ENCODE results near the gene SPINK9. TPM values are rescaled to one million over a fixed set of nuclear protein-coding genes. Genes with fewer than 3 reads are reported as not detected.

SPINK9 gene
- total and polyA plus RNA-seq, 5 experiments from 2014 or later = not detected

- H3K36me3 Mint-ChIP-seq = peaks cover 17 to 19% (median 18%) of the 10 kb centered on the region in 3 donors
- H3K4me1 Mint-ChIP-seq = peaks cover 0 to 11% (median 10%) of the 10 kb centered on the region in 4 donors
- DNase-seq (no peak), ATAC-seq (no peak)
- no peaks in the 10 kb centered on the region for H3K27me3 Mint-ChIP-seq
- H3K4me3 Mint-ChIP-seq = no peak overlapping the region
- POLR2A ChIA-PET = no interaction called here
- peaks cover 0 to 10% (median 2%) of the 10 kb centered on the region in 9 donors for H3K9me3 Mint-ChIP-seq
- no peak overlapping the region for H3K27ac Mint-ChIP-seq
Measured at GRCh38 chr5:148376198-148376597, 40.8 kb downstream of the SPINK9 start.

DNA sequence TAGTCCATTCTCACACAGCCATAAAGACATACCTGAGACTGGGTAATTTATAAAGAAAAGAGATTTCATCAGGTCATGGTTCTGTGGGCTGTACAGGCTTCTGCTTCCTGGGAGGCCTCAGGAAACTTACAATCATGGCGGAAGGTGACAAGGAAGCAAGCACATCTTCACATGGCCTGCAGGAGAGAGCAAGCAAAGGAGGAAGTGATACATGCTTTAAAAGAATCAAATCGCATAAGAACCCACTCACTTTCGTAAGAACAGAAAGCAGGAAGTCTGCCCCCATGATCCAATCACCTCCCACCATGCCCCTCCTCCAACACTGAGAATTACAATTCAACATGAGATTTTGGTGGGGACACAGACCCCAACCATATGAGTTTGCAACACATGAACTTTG is 43.3 kb downstream of the SPINK9 start:
- Mint-ChIP-seq H3K9me3 (peaks cover 0 to 10% (median 2%) of the 10 kb centered on the region in 9 donors), H3K27ac (no peak overlapping the region), H3K36me3 (peaks cover 10 to 17% (median 13%) of the 10 kb centered on the region in 3 donors), H3K4me3 (no peak overlapping the region), H3K27me3 (no peaks in the 10 kb centered on the region), H3K4me1 (peaks cover 10 to 23% (median 18%) of the 10 kb centered on the region in 4 donors)
- POLR2A ChIA-PET = no interaction called here
- ATAC-seq = no peak
- no peak for DNase-seq

- POLR2A ChIA-PET = no interaction called here
- no peak for ATAC-seq
- Mint-ChIP-seq H3K27me3 (no peaks in the 10 kb centered on the region), H3K4me3 (no peak overlapping the region), H3K36me3 (peaks cover 10 to 17% (median 13%) of the 10 kb centered on the region in 3 donors), H3K4me1 (peaks cover 15 to 29% (median 22%) of the 10 kb centered on the region in 4 donors), H3K9me3 (peaks cover 0 to 10% (median 2%) of the 10 kb centered on the region in 9 donors), H3K27ac (peak overlapping the region in 2 of 10 donors; percentile 10 to 39)
- no peak for DNase-seq
Measured at GRCh38 chr5:148379340-148379739, 44.0 kb downstream of the SPINK9 start.

GRCh38 chr5:148381906-148382305 is 46.5 kb downstream of the SPINK9 start:
- Mint-ChIP-seq H3K9me3 (peaks cover 0 to 10% (median 2%) of the 10 kb centered on the region in 9 donors), H3K27me3 (no peaks in the 10 kb centered on the region), H3K36me3 (peaks cover 13 to 18% (median 17%) of the 10 kb centered on the region in 3 donors), H3K27ac (peak overlapping the region in 2 of 10 donors; percentile 32 to 61), H3K4me3 (peak overlapping the region in 1 of 10 donors; percentile 5), H3K4me1 (peaks cover 27 to 54% (median 47%) of the 10 kb centered on the region in 4 donors)
- no peak for DNase-seq
- ATAC-seq = no peak
- POLR2A ChIA-PET = interaction anchor here (0.8 to 1.1 kb wide), 2 partner anchors 62 to 1619 kb away, joined by 3 read pairs; no protein-coding TSS in a partner anchor

GRCh38 chr5:148382961-148383360 is 47.6 kb downstream of the SPINK9 start:
- no peak for ATAC-seq
- peaks cover 31 to 65% (median 56%) of the 10 kb centered on the region in 4 donors for H3K4me1 Mint-ChIP-seq
- peaks cover 0 to 10% (median 2%) of the 10 kb centered on the region in 9 donors for H3K9me3 Mint-ChIP-seq
- H3K27ac Mint-ChIP-seq = peak overlapping the region; percentile 96 to 100 (median 98)
- peak in 2 of 10 donors; percentile 6 to 12 for DNase-seq
- peak overlapping the region; percentile 83 to 95 (median 90) for H3K4me3 Mint-ChIP-seq
- no peaks in the 10 kb centered on the region for H3K27me3 Mint-ChIP-seq
- POLR2A ChIA-PET = interaction anchor here (0.8 to 1.0 kb wide), 3 partner anchors 62 to 1618 kb away, joined by 3 to 4 read pairs (median 3); no protein-coding TSS in a partner anchor
- H3K36me3 Mint-ChIP-seq = peaks cover 9 to 23% (median 13%) of the 10 kb centered on the region in 3 donors

GRCh38 chr5:148383564-148384379 is 48.4 kb downstream of the SPINK9 start, which contains the start of gene FBXO38:
TSS of gene FBXO38 (plus strand) at chr5:148383958. CDS start at chr5:148394777, 10,819 bp downstream.
- H3K27ac Mint-ChIP-seq = peak within 1 kb of the TSS; percentile 96 to 100 (median 98)
- POLR2A ChIA-PET = interaction anchor here (0.9 to 1.6 kb wide), 4 partner anchors 10 to 63 kb away, joined by 3 to 5 read pairs (median 4); no protein-coding TSS in a partner anchor
- no peaks in the 10 kb centered on the region for H3K27me3 Mint-ChIP-seq
- H3K9me3 Mint-ChIP-seq = peaks cover 0 to 3% (median 0%) of the 10 kb centered on the region in 9 donors
- peaks cover 1 to 24% (median 5%) of the 10 kb centered on the region in 3 donors for H3K36me3 Mint-ChIP-seq
- DNase-seq (peak; percentile 87 to 99 (median 98)), ATAC-seq (peak; percentile 92 to 95)
- peak within 1 kb of the TSS; percentile 83 to 95 (median 90) for H3K4me3 Mint-ChIP-seq
- H3K4me1 Mint-ChIP-seq = peaks cover 35 to 73% (median 63%) of the 10 kb centered on the region in 4 donors

DNA sequence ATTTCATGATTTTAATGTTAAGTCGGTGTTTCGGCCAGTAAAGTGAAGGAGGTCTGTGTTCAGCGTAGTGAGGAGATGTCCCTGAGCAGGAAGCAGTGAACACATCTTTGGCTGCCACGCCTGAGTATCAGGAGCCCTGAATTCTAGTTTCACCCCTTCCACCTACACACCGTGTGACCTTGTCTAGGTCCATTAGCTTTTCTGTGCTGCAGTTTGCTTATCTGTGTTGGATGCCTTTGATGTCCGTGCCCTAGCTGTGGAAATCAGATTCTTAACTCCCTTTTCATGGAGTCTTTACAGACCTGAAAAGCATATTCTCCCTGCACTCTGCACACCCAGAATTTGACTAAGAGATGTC is 49.0 kb downstream of the SPINK9 start:
- POLR2A ChIA-PET = interaction anchor here (0.9 to 1.6 kb wide), 3 partner anchors 10 to 35 kb away, joined by 3 to 5 read pairs (median 4); no protein-coding TSS in a partner anchor

GRCh38 chr5:148385094-148385493 is 49.7 kb downstream of the SPINK9 start:
- POLR2A ChIA-PET = no interaction called here
- ATAC-seq = no peak
- peaks cover 33 to 74% (median 69%) of the 10 kb centered on the region in 4 donors for H3K4me1 Mint-ChIP-seq
- DNase-seq = no peak
- peaks cover 0 to 32% (median 2%) of the 10 kb centered on the region in 3 donors for H3K36me3 Mint-ChIP-seq
- peak overlapping the region; percentile 83 to 95 (median 90) for H3K4me3 Mint-ChIP-seq
- H3K9me3 Mint-ChIP-seq = no peaks in the 10 kb centered on the region
- peak overlapping the region; percentile 96 to 100 (median 98) for H3K27ac Mint-ChIP-seq
- no peaks in the 10 kb centered on the region for H3K27me3 Mint-ChIP-seq

More for the DNA sequence above, 49.0 kb downstream of the SPINK9 start:
- Mint-ChIP-seq H3K4me3 (peak overlapping the region; percentile 83 to 95 (median 90)), H3K9me3 (no peaks in the 10 kb centered on the region), H3K4me1 (peaks cover 36 to 76% (median 67%) of the 10 kb centered on the region in 4 donors), H3K36me3 (peaks cover 0 to 28% (median 2%) of the 10 kb centered on the region in 3 donors), H3K27me3 (no peaks in the 10 kb centered on the region), H3K27ac (peak overlapping the region; percentile 96 to 100 (median 98))
- DNase-seq = peak in 1 of 10 donors; percentile 8
- ATAC-seq = peak; percentile 16 to 22

DNA sequence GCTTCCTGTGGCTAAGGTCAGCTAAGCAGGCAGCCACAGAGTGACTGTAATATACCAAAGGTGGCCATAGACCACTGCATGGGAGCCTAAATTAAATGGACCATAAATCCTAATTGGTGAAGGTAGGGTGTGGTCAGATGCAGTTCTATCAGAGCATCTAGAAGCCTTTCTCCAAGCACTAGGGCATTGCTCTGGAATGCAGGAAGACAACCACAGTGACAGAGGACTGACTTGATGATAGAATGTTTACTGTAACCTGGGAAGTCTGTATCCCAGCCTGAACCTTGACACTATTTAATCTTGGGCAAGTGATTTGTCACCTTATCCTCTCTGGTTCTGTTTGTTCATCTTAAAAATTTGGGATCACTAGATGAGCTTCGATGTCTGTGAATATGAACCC is 50.7 kb downstream of the SPINK9 start:
- H3K27ac Mint-ChIP-seq = peak overlapping the region; percentile 15 to 99 (median 96)
- no peaks in the 10 kb centered on the region for H3K9me3 Mint-ChIP-seq
- POLR2A ChIA-PET = no interaction called here
- H3K36me3 Mint-ChIP-seq = peaks cover 0 to 41% (median 6%) of the 10 kb centered on the region in 3 donors
- no peaks in the 10 kb centered on the region for H3K27me3 Mint-ChIP-seq
- DNase-seq (no peak), ATAC-seq (no peak)
- peak overlapping the region in 9 of 10 donors; percentile 48 to 95 (median 90) for H3K4me3 Mint-ChIP-seq
- peaks cover 38 to 82% (median 76%) of the 10 kb centered on the region in 4 donors for H3K4me1 Mint-ChIP-seq

- H3K27me3 Mint-ChIP-seq = no peaks in the 10 kb centered on the region
- DNase-seq (no peak), ATAC-seq (no peak)
- POLR2A ChIA-PET = interaction anchor here (0.7 kb wide), 1 partner anchor 43 kb away, joined by 3 read pairs; no protein-coding TSS in a partner anchor
- H3K27ac Mint-ChIP-seq = peak overlapping the region; percentile 6 to 99 (median 71)
- H3K36me3 Mint-ChIP-seq = peaks cover 0 to 52% (median 6%) of the 10 kb centered on the region in 3 donors
- H3K4me3 Mint-ChIP-seq = peak overlapping the region in 8 of 10 donors; percentile 16 to 83 (median 47)
- H3K4me1 Mint-ChIP-seq = peaks cover 44 to 93% (median 86%) of the 10 kb centered on the region in 4 donors
- no peaks in the 10 kb centered on the region for H3K9me3 Mint-ChIP-seq
Measured at GRCh38 chr5:148387325-148387724, 52.0 kb downstream of the SPINK9 start.

DNA sequence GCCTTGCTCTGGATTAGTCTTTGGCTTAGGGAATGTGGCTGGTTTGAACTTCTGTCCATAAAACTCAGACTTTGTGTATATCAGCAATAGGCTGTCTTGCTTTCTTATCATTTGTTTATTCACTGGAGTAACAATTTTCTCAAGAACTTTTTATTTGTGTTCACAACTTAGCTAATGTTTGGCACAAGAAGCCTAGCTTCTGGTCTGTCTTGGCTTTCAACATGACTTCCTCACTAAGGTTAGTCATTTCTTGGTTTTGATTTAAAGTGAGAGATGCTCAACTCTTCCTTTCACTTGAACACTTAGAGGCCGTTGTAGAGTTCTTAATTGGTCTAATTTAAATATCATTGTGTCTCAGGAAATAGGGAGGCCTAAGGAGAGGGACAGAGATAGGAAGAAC is 53.3 kb downstream of the SPINK9 start:
- Mint-ChIP-seq H3K4me1 (peaks cover 51 to 92% (median 89%) of the 10 kb centered on the region in 4 donors), H3K36me3 (peaks cover 0 to 61% (median 6%) of the 10 kb centered on the region in 3 donors), H3K27ac (peak overlapping the region in 2 of 10 donors; percentile 31 to 51), H3K9me3 (no peaks in the 10 kb centered on the region), H3K27me3 (no peaks in the 10 kb centered on the region), H3K4me3 (peak overlapping the region in 4 of 10 donors; percentile 8 to 33 (median 22))
- no peak for DNase-seq
- POLR2A ChIA-PET = no interaction called here
- no peak for ATAC-seq
